ENCODE data around the gene CHD3.

GRCh38 chr17:7932483-7932891 is 43.9 kb downstream of the CHD3 start:
- TF ChIP-seq POLR2AphosphoS5 (IDR thresholded peaks at IDR 0.05; ENCODE audit: insufficient read depth in 1 of 2, low read depth in 1 of 2): no peak
- TF ChIP-seq CTCF (IDR thresholded peaks at IDR 0.05): no peak
- TF ChIP-seq POLR2A (IDR thresholded peaks at IDR 0.05): no peak

Data from vagina (tissue), 2 donors.